ENCODE results near the gene PLCL2. TPM values are rescaled to one million over a fixed set of nuclear protein-coding genes. Genes with fewer than 3 reads are reported as not detected.

The PLCL2 gene
- total and polyA plus RNA-seq, 10 of the 15 experiments (the other 5 are each of a cell fraction or from before 2014, with no cell fraction given) = 7.5 to 37.3 (median 21.7) TPM

- CTCF ChIA-PET = interaction anchor here (0.6 to 4.8 kb wide), 12 partner anchors 9 to 390 kb away, joined by 3 to 56 read pairs (median 4); partner anchors contain the start of gene PLCL2
- peak overlapping the region; percentile 77 for H3K27ac ChIP-seq (ENCODE audit: control insufficient read depth, insufficient read depth)
- FAIRE-seq (no peak), ATAC-seq (peak; percentile 93), DNase-seq (ENCODE audit: low read depth, low spot score) (peak; percentile 83)
- no peaks in the 10 kb centered on the region for H3K79me2 ChIP-seq (ENCODE audit: control insufficient read depth, insufficient read depth, low read length)
- H2AFZ ChIP-seq (ENCODE audit: control insufficient read depth, low read depth, low read length) = peak overlapping the region; percentile 73
- H3K36me3 ChIP-seq (ENCODE audit: control insufficient read depth in 2 of 2, insufficient read depth in 2 of 2, low read length in 1 of 2) = no peaks in the 10 kb centered on the region
- no peaks in the 10 kb centered on the region for H4K20me1 ChIP-seq (ENCODE audit: control insufficient read depth, insufficient read depth)
- RAD21 ChIA-PET (ENCODE audit: unreplicated experiment) = interaction anchor here (0.8 to 3.7 kb wide), 26 partner anchors 8 to 389 kb away, joined by 3 to 33 read pairs (median 4); partner anchors contain the start of gene PLCL2
- H3K4me1 ChIP-seq (ENCODE audit: control insufficient read depth, insufficient read depth, low read length) = peaks cover 45% of the 10 kb centered on the region
- H3K4me3 ChIP-seq = peak overlapping the region; percentile 36
- peak overlapping the region; percentile 79 for H3K4me2 ChIP-seq (ENCODE audit: control insufficient read depth, insufficient read depth)
- WGBS (ENCODE audit: insufficient coverage, insufficient replicate concordance, low lambda C conversion rate, missing lambda C conversion rate) = 4% methylated on average over 16 of the region's 16 CpGs
- in situ Hi-C loops (cut with MboI) (no loop called here), intact Hi-C loops (cut with micrococcal nuclease; ENCODE audit: unreplicated experiment) (loop anchor here (2.0 to 5.0 kb wide), 2 partner anchors 46 to 240 kb away; no protein-coding TSS in a partner anchor)
- BruUV-seq (replicated peaks) = TSS peak; percentile 74
- H3K9ac ChIP-seq (ENCODE audit: control insufficient read depth, insufficient read depth, low read length) = peak overlapping the region; percentile 69
- POLR2A ChIA-PET = interaction anchor here (0.6 to 2.9 kb wide), 7 partner anchors 8 to 179 kb away, joined by 3 to 14 read pairs (median 3); partner anchors contain the start of gene PLCL2
- no peaks in the 10 kb centered on the region for H3K27me3 ChIP-seq (replicated peaks in 1 of 2; ENCODE audit: control insufficient read depth in 2 of 2, insufficient read depth in 2 of 2, low read length in 1 of 2)
- SMC1A ChIA-PET (ENCODE audit: uncharacterized antibody, unreplicated experiment) = interaction anchor here (0.7 to 4.2 kb wide), 32 partner anchors 7 to 390 kb away, joined by 3 to 45 read pairs (median 6); partner anchors contain the start of gene PLCL2
- H3K9me3 ChIP-seq (replicated peaks; ENCODE audit: control insufficient read depth, insufficient read depth, low read length) = no peaks in the 10 kb centered on the region; the same call in 2 of the 3 replicates
- TF ChIP-seq SMARCA5 (IDR thresholded peaks at IDR 0.05) (no peak), SPI1 (IDR thresholded peaks at IDR 0.05; ENCODE audit: borderline replicate concordance, insufficient read depth, low read depth, low read length) (peak; percentile 45; the same call in 1 of the 2 replicates), CREM (IDR thresholded peaks at IDR 0.05; ENCODE audit: low read depth) (0 out of 2 replicates have a peak, but pooled peaks have one; percentile 6), MXI1 (IDR thresholded peaks at IDR 0.05; ENCODE audit: low read depth, low read length) (peak; percentile 17; the same call in 1 of the 2 replicates), POLR2A (IDR thresholded peaks at IDR 0.05; ENCODE audit: low read depth, low read length) (peak; percentile 58), ASH2L (IDR thresholded peaks at IDR 0.05; ENCODE audit: borderline replicate concordance, low read depth) (no peak), DPF2 (IDR thresholded peaks at IDR 0.05) (peak; percentile 84), CHD4 (IDR thresholded peaks at IDR 0.05) (no peak), ZBTB33 (IDR thresholded peaks at IDR 0.05) (no peak), ZBTB40 (IDR thresholded peaks at IDR 0.05; ENCODE audit: borderline replicate concordance) (no peak), NRF1 (conservative IDR thresholded peaks at IDR 0.05; ENCODE audit: low read depth, low read length) (no peak), HDGF (IDR thresholded peaks at IDR 0.05) (no peak), BRCA1 (IDR thresholded peaks at IDR 0.05; ENCODE audit: low read depth, low read length) (no peak), LARP7 (IDR thresholded peaks at IDR 0.05) (0 out of 2 replicates have a peak, but pooled peaks have one; percentile 13), POU2F2 (IDR thresholded peaks at IDR 0.05; ENCODE audit: borderline replicate concordance, low read depth, low read length) (peak; percentile 66; the same call in 1 of the 3 replicates), ATF3 (IDR thresholded peaks at IDR 0.05; ENCODE audit: borderline replicate concordance, extremely low read depth, low read depth, low read length) (no peak), STAT3 (IDR thresholded peaks at IDR 0.05; ENCODE audit: low read depth, low read length) (no peak)
Measured at GRCh38 chr3:16842272-16843270, 42.2 kb upstream of the PLCL2 start.

All from GM12878 (cell line).